ENCODE results near the gene CMTM4.
A peak's percentile ranks its signal among the peaks of the same experiment; 100 is the strongest.
"Not testable (repeated sequence)": the region's sequence is repeated elsewhere in the genome, so short reads cannot be mapped to it uniquely, and the experiment has no call there.

CMTM4 gene

GRCh38 chr16:66678337-66678736, 18.2 kb downstream of the CMTM4 start:
- TF ChIP-seq JUND (IDR thresholded peaks at IDR 0.05; ENCODE audit: low read depth) = no peak
- no peak for DNase-seq (ENCODE audit: low read depth in 1 of 2, low spot score in 1 of 2)
- in situ Hi-C loops (cut with HindIII; ENCODE audit: low pct_unique_long_range_greater_than_20kb, low sequenced_read_pairs) = no loop called here

DNA sequence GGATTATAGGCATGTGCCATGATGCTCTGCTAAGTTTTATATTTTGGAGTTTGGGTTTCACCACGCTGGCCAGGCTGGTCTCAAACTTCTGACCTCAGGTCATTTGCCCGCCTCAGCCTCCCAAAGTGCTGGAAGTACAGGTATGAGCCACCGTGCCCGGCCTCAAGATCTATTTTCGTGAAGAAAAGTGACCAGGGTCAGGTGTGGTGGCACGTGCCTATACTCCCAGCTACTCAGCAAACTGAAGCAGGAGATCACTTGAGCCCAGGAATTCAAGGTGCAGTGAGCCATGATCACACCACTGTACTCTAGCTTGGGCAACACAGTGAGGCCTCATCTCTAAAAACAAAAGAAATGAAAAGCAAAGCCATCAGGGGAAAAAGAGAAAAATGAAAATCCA, 18.7 kb downstream of the CMTM4 start:
- no peak for DNase-seq (ENCODE audit: low read depth in 1 of 2, low spot score in 1 of 2)
- no peak for TF ChIP-seq JUND (IDR thresholded peaks at IDR 0.05; ENCODE audit: low read depth)
- in situ Hi-C loops (cut with HindIII; ENCODE audit: low pct_unique_long_range_greater_than_20kb, low sequenced_read_pairs) = no loop called here

GRCh38 chr16:66677179-66677578, 19.4 kb downstream of the CMTM4 start:
- TF ChIP-seq JUND (IDR thresholded peaks at IDR 0.05; ENCODE audit: low read depth) = no peak
- DNase-seq (ENCODE audit: low read depth in 1 of 2, low spot score in 1 of 2) = no peak
- in situ Hi-C loops (cut with HindIII; ENCODE audit: low pct_unique_long_range_greater_than_20kb, low sequenced_read_pairs) = no loop called here

GRCh38 chr16:66676599-66676998, 19.9 kb downstream of the CMTM4 start:
- no peak for DNase-seq (ENCODE audit: low read depth in 1 of 2, low spot score in 1 of 2)
- in situ Hi-C loops (cut with HindIII; ENCODE audit: low pct_unique_long_range_greater_than_20kb, low sequenced_read_pairs) = no loop called here
- TF ChIP-seq JUND (IDR thresholded peaks at IDR 0.05; ENCODE audit: low read depth) = no peak

- in situ Hi-C loops (cut with HindIII; ENCODE audit: low pct_unique_long_range_greater_than_20kb, low sequenced_read_pairs) = no loop called here
- no peak for TF ChIP-seq JUND (IDR thresholded peaks at IDR 0.05; ENCODE audit: low read depth)
- no peak for DNase-seq (ENCODE audit: low read depth in 1 of 2, low spot score in 1 of 2)
Observed at GRCh38 chr16:66673691-66674090, 22.9 kb downstream of the CMTM4 start.

GRCh38 chr16:66670691-66671388, 25.7 kb downstream of the CMTM4 start:
- no peak for TF ChIP-seq JUND (IDR thresholded peaks at IDR 0.05; ENCODE audit: low read depth)
- no peak for DNase-seq (ENCODE audit: low read depth in 1 of 2, low spot score in 1 of 2)
- in situ Hi-C loops (cut with HindIII; ENCODE audit: low pct_unique_long_range_greater_than_20kb, low sequenced_read_pairs) = no loop called here

- in situ Hi-C loops (cut with HindIII; ENCODE audit: low pct_unique_long_range_greater_than_20kb, low sequenced_read_pairs) = no loop called here
- no peak for DNase-seq (ENCODE audit: low read depth in 1 of 2, low spot score in 1 of 2)
- no peak for TF ChIP-seq JUND (IDR thresholded peaks at IDR 0.05; ENCODE audit: low read depth)
Observed at GRCh38 chr16:66668777-66669444, 27.6 kb downstream of the CMTM4 start.

GRCh38 chr16:66667944-66668343, 28.6 kb downstream of the CMTM4 start:
- DNase-seq (ENCODE audit: low read depth in 1 of 2, low spot score in 1 of 2) = no peak
- TF ChIP-seq JUND (IDR thresholded peaks at IDR 0.05; ENCODE audit: low read depth) = no peak
- in situ Hi-C loops (cut with HindIII; ENCODE audit: low pct_unique_long_range_greater_than_20kb, low sequenced_read_pairs) = no loop called here

DNA sequence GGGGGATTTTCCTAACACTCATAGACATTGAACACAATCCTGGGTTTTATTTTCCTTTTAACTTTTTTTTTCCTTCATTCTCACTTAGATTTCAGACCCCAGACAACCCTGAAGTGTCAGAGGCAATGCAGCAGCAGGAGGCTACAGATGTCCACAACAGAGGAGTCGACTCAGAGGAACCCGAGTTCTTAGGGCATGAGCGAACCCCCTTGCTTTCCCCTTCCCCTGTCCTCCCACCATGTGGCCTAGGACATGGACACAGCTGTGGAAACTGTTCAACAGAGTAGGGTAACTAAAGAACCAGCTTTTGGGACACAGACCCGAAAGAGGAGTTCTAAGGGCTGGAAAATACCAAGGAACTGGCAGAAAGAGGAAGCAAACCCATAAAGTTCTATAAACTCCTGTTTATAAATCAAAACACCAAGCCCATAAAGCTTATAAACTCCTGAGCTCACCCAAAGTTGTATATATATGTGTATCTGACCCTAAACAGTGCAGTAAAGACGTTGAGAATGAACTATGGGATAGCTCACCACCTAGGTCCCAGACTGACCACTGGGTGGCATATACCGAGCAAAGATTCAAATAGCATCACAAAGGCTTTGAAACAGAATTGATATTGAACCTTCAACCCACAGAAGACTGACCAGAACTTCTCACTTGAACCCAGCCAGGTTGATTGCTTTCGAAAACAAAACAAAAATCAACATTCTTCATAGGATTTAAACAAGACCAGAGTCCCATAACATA, 33.9 kb downstream of the CMTM4 start:
- DNase-seq (ENCODE audit: low read depth in 1 of 2, low spot score in 1 of 2) = peak in 1 of 2 experiments; percentile 51
- TF ChIP-seq JUND (IDR thresholded peaks at IDR 0.05; ENCODE audit: low read depth) = no peak
- in situ Hi-C loops (cut with HindIII; ENCODE audit: low pct_unique_long_range_greater_than_20kb, low sequenced_read_pairs) = no loop called here

GRCh38 chr16:66661671-66662346, 34.7 kb downstream of the CMTM4 start:
- in situ Hi-C loops (cut with HindIII; ENCODE audit: low pct_unique_long_range_greater_than_20kb, low sequenced_read_pairs); DNase-seq (ENCODE audit: low read depth in 1 of 2, low spot score in 1 of 2): not testable (repeated sequence)

GRCh38 chr16:66661210-66661560, 35.4 kb downstream of the CMTM4 start:
- in situ Hi-C loops (cut with HindIII; ENCODE audit: low pct_unique_long_range_greater_than_20kb, low sequenced_read_pairs) = no loop called here
- TF ChIP-seq JUND (IDR thresholded peaks at IDR 0.05; ENCODE audit: low read depth) = no peak
- DNase-seq (ENCODE audit: low read depth in 1 of 2, low spot score in 1 of 2) = no peak

GRCh38 chr16:66660422-66661209, 35.9 kb downstream of the CMTM4 start:
- peak; percentile 31 to 56 for DNase-seq (ENCODE audit: low read depth in 1 of 2, low spot score in 1 of 2)
- in situ Hi-C loops (cut with HindIII; ENCODE audit: low pct_unique_long_range_greater_than_20kb, low sequenced_read_pairs) = no loop called here
- TF ChIP-seq JUND (IDR thresholded peaks at IDR 0.05; ENCODE audit: low read depth) = no peak

Data from T47D (cell line).